Measurements from ENCODE around the gene AFG1L. TPM values are rescaled to one million over a fixed set of nuclear protein-coding genes. Genes with fewer than 3 reads are reported as not detected.
"Not testable (repeated sequence)": the region's sequence is repeated elsewhere in the genome, so short reads cannot be mapped to it uniquely, and the experiment has no call there.

Gene AFG1L
- total RNA-seq, 2 experiments from 2014 or later = 5.7 to 5.9 TPM

GRCh38 chr6:108555399-108556052, 260.7 kb downstream of the AFG1L start:
- Mint-ChIP-seq H3K36me3 (ENCODE audit: low read depth) (no peaks in the 10 kb centered on the region), H3K27me3 (peaks cover 36% of the 10 kb centered on the region), H3K4me1 (peaks cover 8% of the 10 kb centered on the region), H3K27ac (no peak overlapping the region), H3K4me3 (no peak overlapping the region), H3K9me3 (no peaks in the 10 kb centered on the region)
- ChIA-PET POLR2A (no interaction called here), CTCF (interaction anchor here (1.1 to 1.7 kb wide), 4 partner anchors 9 to 246 kb away, joined by 3 to 5 read pairs (median 4); no protein-coding TSS in a partner anchor)
- DNase-seq = no peak

DNA sequence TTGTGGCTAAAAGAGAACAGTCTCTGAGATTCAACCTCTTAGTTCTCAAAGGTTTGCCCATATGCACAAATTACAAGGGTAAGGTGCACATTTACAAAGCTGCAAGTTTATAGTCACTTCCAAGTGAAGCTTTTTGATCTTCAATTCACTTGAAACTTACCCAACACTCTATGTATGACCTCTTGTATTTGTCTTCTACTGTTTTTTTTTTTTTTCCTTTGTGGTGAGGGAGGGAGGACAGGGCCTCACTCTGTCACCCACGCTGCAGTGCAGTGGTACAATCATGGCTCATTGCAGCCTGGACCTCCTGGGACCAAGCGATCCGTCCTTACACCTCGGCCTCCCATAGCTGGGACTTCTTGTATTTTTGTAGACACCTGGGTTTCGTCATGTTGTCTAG, 261.4 kb downstream of the AFG1L start:
- ChIA-PET CTCF (interaction anchor here (1.1 to 2.6 kb wide), 4 partner anchors 10 to 517 kb away, joined by 3 to 7 read pairs (median 4); no protein-coding TSS in a partner anchor), POLR2A (no interaction called here)
- Mint-ChIP-seq H3K27ac (no peak overlapping the region), H3K4me3 (no peak overlapping the region), H3K36me3 (ENCODE audit: low read depth) (no peaks in the 10 kb centered on the region), H3K4me1 (peaks cover 8% of the 10 kb centered on the region), H3K9me3 (no peaks in the 10 kb centered on the region), H3K27me3 (peaks cover 36% of the 10 kb centered on the region)
- DNase-seq = no peak

DNA sequence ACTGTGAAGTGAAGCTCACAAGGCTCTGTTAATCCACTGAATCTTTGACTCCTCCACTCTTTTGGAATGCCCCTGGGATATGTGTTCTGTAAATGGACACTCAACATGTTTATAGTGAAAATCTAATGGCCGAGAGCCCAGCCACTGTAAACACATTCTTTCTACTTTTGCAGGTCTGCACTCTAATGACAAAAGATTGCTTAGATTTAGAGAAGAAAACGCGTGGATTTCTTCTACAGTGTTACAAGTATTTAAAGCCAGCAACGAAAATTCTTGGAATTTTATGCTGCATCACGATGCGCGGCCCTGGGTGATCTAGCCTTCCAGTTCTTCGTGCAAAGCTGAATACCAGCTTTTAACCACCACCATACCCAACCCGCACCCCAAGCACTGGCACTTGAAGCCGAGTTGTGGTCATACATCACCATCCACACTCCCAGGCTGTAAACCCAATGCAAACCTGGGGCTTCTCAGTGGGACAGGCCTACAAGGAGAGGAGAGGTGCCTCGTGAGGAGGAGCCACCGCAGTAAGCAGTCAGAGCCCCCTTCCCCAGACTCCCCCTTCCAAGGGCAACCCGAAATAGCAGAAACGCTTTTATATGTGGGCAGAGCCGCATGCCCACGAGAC, 262.1 kb downstream of the AFG1L start:
- peaks cover 37% of the 10 kb centered on the region for H3K27me3 Mint-ChIP-seq
- CTCF ChIA-PET = interaction anchor here (1.1 to 2.6 kb wide), 5 partner anchors 10 to 516 kb away, joined by 3 to 7 read pairs (median 4); no protein-coding TSS in a partner anchor
- POLR2A ChIA-PET = no interaction called here
- H3K9me3 Mint-ChIP-seq = no peaks in the 10 kb centered on the region
- peaks cover 9% of the 10 kb centered on the region for H3K4me1 Mint-ChIP-seq
- peak overlapping the region; percentile 77 for H3K27ac Mint-ChIP-seq
- H3K4me3 Mint-ChIP-seq = peak overlapping the region; percentile 95
- no peak for DNase-seq
- peaks cover 4% of the 10 kb centered on the region for H3K36me3 Mint-ChIP-seq (ENCODE audit: low read depth)

DNA sequence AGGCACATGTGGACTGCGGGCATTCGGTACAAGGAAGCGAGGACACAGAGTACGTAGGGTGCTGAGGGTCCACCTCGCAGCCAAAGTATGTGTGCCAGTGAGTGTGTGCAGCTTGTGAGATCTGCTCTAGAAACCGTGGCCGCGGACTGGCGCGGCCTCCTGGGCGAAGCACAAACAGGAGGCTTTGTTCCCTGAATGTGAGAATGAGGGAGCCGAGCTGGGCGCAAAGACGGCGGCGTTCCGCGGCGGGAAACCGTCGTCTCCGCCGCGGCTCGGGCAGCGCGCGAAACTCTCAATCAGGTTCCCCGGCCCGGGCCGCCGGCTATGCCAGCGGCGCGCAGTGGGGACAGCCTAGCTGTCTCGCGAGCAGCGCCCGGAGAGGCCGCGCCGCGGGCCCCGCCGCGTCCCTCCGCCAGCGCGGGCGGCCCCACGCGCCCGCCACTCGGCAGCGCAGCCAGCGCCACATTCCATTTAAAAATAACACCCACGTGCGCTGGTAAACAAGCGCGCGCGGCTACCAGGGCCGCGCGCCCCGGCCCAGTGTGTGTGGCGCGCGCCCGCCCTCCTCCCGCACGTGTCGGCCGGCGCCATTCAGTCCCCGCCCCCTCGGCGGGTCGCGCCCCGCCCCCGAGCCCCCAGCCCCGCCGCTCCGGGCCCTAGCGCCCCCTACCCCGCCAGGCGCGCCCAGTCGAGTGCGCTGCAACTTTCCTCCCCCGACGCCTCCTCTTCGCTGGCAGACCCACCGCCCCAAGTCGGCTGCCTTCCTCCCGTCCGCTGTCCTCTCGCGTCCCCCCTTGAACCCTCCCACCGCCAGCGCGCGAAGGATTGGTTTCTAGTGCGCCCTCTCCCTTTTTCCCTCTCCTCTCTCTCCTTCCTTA, 262.9 kb downstream of the AFG1L start:
- peaks cover 11% of the 10 kb centered on the region for H3K36me3 Mint-ChIP-seq (ENCODE audit: low read depth)
- peak overlapping the region; percentile 95 for H3K4me3 Mint-ChIP-seq
- ChIA-PET CTCF (interaction anchor here (0.8 to 2.6 kb wide), 5 partner anchors 11 to 538 kb away, joined by 3 to 7 read pairs (median 4); partner anchors contain the start of gene CEP57L1), POLR2A (no interaction called here)
- peaks cover 17% of the 10 kb centered on the region for H3K4me1 Mint-ChIP-seq
- H3K9me3 Mint-ChIP-seq = no peaks in the 10 kb centered on the region
- peak; percentile 76 for DNase-seq
- H3K27ac Mint-ChIP-seq = peak overlapping the region; percentile 98
- H3K27me3 Mint-ChIP-seq = peaks cover 38% of the 10 kb centered on the region

GRCh38 chr6:108558372-108559096, 263.7 kb downstream of the AFG1L start:
- H3K36me3 Mint-ChIP-seq (ENCODE audit: low read depth) = peaks cover 18% of the 10 kb centered on the region
- peak overlapping the region; percentile 98 for H3K27ac Mint-ChIP-seq
- H3K4me3 Mint-ChIP-seq = peak overlapping the region; percentile 95
- ChIA-PET POLR2A (interaction anchor here (0.7 kb wide), 1 partner anchor 274 kb away, joined by 3 read pairs; no protein-coding TSS in a partner anchor), CTCF (interaction anchor here (0.6 to 2.6 kb wide), 5 partner anchors 10 to 537 kb away, joined by 3 to 7 read pairs (median 4); partner anchors contain the start of gene CEP57L1)
- H3K9me3 Mint-ChIP-seq = no peaks in the 10 kb centered on the region
- H3K27me3 Mint-ChIP-seq = peaks cover 36% of the 10 kb centered on the region
- DNase-seq = peak; percentile 97
- H3K4me1 Mint-ChIP-seq = peaks cover 24% of the 10 kb centered on the region

DNA sequence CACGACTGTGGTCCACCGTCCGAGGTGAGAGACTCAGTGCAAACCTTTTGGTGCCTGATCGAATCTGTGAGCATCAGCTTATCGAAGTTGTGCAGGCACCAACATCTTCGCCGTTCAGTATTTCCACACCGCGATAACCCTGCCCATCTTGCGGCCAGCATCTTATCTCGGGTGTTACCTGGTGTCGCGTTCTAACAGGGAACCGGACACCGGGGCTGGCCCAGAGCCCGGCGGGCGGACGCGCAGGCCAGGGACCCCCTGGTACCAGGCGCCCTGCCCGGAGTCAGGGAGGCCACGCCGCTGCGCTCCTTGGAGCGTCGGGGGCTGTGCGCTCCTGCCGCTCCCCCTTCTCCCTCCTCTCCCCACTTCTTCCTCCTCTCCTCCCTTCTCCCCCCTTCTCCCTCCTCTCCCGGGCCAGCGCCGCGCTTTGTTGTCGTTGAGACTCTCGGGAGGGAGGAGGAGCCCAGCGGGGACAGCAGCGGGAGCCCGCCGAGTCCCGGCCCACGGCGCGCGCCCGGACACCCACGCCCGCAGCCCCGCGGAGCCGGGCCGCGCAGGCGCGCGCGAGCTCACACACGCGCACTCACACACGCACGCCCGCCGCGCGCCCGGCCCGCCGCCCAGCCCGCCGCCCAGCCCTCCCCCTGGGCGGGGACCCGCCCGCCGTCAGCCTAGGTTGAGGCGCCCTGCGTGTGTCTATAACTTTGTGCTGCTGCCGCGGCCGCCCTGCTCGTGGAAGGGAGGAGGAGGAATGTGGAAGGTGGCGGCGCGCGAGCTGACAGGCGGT, 264.4 kb downstream of the AFG1L start:
- DNase-seq = peak; percentile 90
- ChIA-PET POLR2A (interaction anchor here (0.6 to 0.7 kb wide), 2 partner anchors 273 to 526 kb away, joined by 3 read pairs; no protein-coding TSS in a partner anchor), CTCF (interaction anchor here (0.6 to 2.6 kb wide), 3 partner anchors 9 to 535 kb away, joined by 4 to 7 read pairs (median 5); no protein-coding TSS in a partner anchor)
- Mint-ChIP-seq H3K9me3 (no peaks in the 10 kb centered on the region), H3K27me3 (peaks cover 29% of the 10 kb centered on the region), H3K4me3 (peak overlapping the region; percentile 95), H3K4me1 (peaks cover 29% of the 10 kb centered on the region), H3K36me3 (ENCODE audit: low read depth) (peaks cover 18% of the 10 kb centered on the region), H3K27ac (peak overlapping the region; percentile 98)

DNA sequence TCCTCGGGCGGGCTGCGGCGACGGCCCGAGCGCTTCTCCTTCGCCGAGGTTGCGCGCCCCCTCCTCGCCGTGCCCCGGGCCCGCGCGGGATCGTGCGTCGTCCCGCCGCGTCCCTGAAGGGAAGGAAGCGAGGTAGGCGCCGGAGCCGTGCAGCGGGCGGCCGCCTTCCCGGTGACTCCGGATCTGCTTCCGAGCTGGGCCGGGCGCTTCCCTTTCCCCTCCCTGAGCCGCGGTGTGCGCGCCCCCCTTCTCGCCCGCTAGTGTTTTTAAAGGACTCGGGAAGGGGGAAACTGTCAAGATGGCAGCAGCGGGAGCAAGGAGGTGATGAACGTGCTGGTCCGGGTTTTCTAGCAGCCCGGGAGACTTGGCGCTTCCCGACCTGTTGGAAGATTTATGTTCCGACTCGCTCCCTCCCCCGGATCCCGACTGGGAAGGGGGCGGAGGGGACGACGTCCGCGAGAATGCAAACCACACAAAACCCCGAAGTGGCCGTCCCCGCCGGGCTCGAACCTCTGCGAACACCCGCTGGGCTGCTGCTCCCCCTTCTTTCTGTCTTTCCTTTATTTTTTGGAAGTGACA, 265.1 kb downstream of the AFG1L start:
- Mint-ChIP-seq H3K36me3 (ENCODE audit: low read depth) (peaks cover 18% of the 10 kb centered on the region), H3K9me3 (no peaks in the 10 kb centered on the region), H3K27ac (peak overlapping the region; percentile 80), H3K4me1 (peaks cover 36% of the 10 kb centered on the region), H3K27me3 (peaks cover 24% of the 10 kb centered on the region), H3K4me3 (peak overlapping the region; percentile 81)
- POLR2A ChIA-PET = interaction anchor here (0.6 kb wide), 1 partner anchor 525 kb away, joined by 3 read pairs; no protein-coding TSS in a partner anchor
- CTCF ChIA-PET = interaction anchor here (0.5 to 1.0 kb wide), 2 partner anchors 512 to 646 kb away, joined by 3 to 4 read pairs; no protein-coding TSS in a partner anchor
- DNase-seq = no peak

DNA sequence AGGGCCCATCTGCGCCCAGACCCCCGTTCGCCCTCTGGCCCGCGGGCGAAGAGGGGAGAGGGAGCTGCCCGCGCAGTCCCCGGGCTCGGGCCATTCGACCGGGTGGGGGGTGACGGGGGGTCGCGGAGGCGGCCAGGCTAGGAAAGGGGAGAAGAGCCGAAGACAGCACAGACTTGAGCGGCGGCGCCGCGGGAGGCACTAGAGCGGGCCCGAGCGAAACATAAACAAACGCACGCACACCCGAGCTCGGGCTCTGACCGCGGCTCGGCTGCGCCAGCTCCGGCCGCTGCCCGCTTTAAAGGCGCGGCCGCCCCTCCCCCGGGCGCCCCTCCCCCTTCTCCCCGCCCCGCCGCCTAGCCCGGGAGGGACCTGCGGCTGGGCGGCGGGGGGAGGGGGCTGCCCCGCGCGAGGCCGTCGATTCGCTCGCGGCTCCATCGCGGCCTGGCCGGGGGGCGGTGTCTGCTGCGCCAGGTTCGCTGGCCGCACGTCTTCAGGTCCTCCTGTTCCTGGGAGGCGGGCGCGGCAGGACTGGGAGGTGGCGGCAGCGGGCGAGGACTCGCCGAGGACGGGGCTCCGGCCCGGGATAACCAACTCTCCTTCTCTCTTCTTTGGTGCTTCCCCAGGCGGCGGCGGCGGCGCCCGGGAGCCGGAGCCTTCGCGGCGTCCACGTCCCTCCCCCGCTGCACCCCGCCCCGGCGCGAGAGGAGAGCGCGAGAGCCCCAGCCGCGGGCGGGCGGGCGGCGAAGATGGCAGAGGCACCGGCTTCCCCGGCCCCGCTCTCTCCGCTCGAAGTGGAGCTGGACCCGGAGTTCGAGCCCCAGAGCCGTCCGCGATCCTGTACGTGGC, 265.8 kb downstream of the AFG1L start, which contains the start of gene FOXO3:
Gene FOXO3 (plus strand): TSS at position 455 of the 846 bp plus-strand sequence. CDS start 292 bp downstream, at position 747.
- Mint-ChIP-seq H3K4me3 (peak within 1 kb of the TSS; percentile 81), H3K27me3 (peaks cover 20% of the 10 kb centered on the region), H3K4me1 (peaks cover 43% of the 10 kb centered on the region), H3K27ac (peak within 1 kb of the TSS; percentile 80), H3K36me3 (ENCODE audit: low read depth) (peaks cover 18% of the 10 kb centered on the region), H3K9me3 (no peaks in the 10 kb centered on the region)
- CTCF ChIA-PET = interaction anchor here (0.5 to 1.0 kb wide), 2 partner anchors 511 to 645 kb away, joined by 3 to 4 read pairs; no protein-coding TSS in a partner anchor
- peak; percentile 48 for DNase-seq
- POLR2A ChIA-PET = no interaction called here

GRCh38 chr6:108561309-108561647, 266.4 kb downstream of the AFG1L start:
- H3K4me3 Mint-ChIP-seq, DNase-seq, POLR2A ChIA-PET, H3K9me3 Mint-ChIP-seq, CTCF ChIA-PET, H3K27ac Mint-ChIP-seq: not testable (repeated sequence)
- Mint-ChIP-seq H3K36me3 (ENCODE audit: low read depth) (peaks cover 22% of the 10 kb centered on the region), H3K27me3 (peaks cover 20% of the 10 kb centered on the region), H3K4me1 (peaks cover 49% of the 10 kb centered on the region)

GRCh38 chr6:108561742-108562502, 267.1 kb downstream of the AFG1L start:
- Mint-ChIP-seq H3K27me3 (peaks cover 15% of the 10 kb centered on the region), H3K27ac (no peak overlapping the region), H3K9me3 (no peaks in the 10 kb centered on the region), H3K4me3 (peak overlapping the region; percentile 64), H3K4me1 (peaks cover 51% of the 10 kb centered on the region), H3K36me3 (ENCODE audit: low read depth) (peaks cover 27% of the 10 kb centered on the region)
- ChIA-PET CTCF (interaction anchor here (1.0 kb wide), 1 partner anchor 8 kb away, joined by 3 read pairs; no protein-coding TSS in a partner anchor), POLR2A (no interaction called here)
- DNase-seq = no peak
